HEK293 (cell line): ENCODE results near the gene C3orf20.

Source experiments
- CTCF ChIA-PET: fragments of 350-600 bp; formaldehyde crosslinking; extraction: SDS; loops from one replicate; lab custom pipeline; 2021; ENCODE audit warnings: antibody characterized with exemption; lab: Yijun Ruan, JAX
- POLR2A ChIA-PET: fragments of 300-600 bp; formaldehyde crosslinking; extraction: SDS; loops from one replicate; lab custom pipeline; 2020; ENCODE audit warnings: antibody characterized with exemption, inconsistent platforms; lab: Yijun Ruan, JAX
- H3K27ac ChIP-seq: fragments of 200-500 bp; sonication (Bioruptor generic); 2 replicates; pipeline ENCODE4 v1.5.1; 2014; ENCODE audit warnings: low read depth, low read length, control low read depth, inconsistent platforms; ENCODE audit errors: extremely low read depth
- H3K36me3 ChIP-seq, 2 experiments: fragments of 200-500 bp in 1 of 2; sonication (Bioruptor generic) in 1 of 2; 1 replicate in 1 of 2; 2 replicates in 1 of 2; pipeline ENCODE4 v1.5.1; 2014 to 2017; ENCODE audit warnings: inconsistent platforms in 2 of 2, low read length in 2 of 2; ENCODE audit not compliant: control insufficient read depth in 2 of 2, insufficient read depth in 1 of 2
- H3K4me1 ChIP-seq: fragments of 200-500 bp; sonication (Bioruptor generic); 2 replicates; pipeline ENCODE4 v1.5.1; 2014; ENCODE audit warnings: mild to moderate bottlenecking, low read length, inconsistent platforms; ENCODE audit not compliant: control insufficient read depth, insufficient read depth
- H3K4me3 ChIP-seq: 2 replicates; pipeline ENCODE4 v1.5.1; 2011; ENCODE audit warnings: low read depth, mild to moderate bottlenecking, control low read depth, low read length, moderate library complexity
- H3K9me3 ChIP-seq: fragments of 200-500 bp; sonication (Bioruptor generic); 2 replicates; pipeline ENCODE4 v1.5.1; 2014; ENCODE audit warnings: low read depth, low read length, inconsistent platforms; ENCODE audit not compliant: control insufficient read depth, insufficient read depth
- MEIS1 ChIP-seq: sonication (generic); formaldehyde crosslinking; IDR thresholded peaks from 2 replicates; pipeline ENCODE4 v1.8.1; 2022; ENCODE audit warnings: missing genetic modification reagents, mild to moderate bottlenecking, borderline replicate concordance
- OSR2 ChIP-seq: fragments of 450-650 bp; formaldehyde crosslinking; IDR thresholded peaks from 2 replicates; pipeline ENCODE4 v1.5.1; 2016; ENCODE audit warnings: missing biosample characterization, missing genetic modification characterization
- SALL2 ChIP-seq: fragments of 450-650 bp; formaldehyde crosslinking; IDR thresholded peaks from 2 replicates; pipeline ENCODE4 v1.5.0; 2017; ENCODE audit warnings: missing biosample characterization, mild to moderate bottlenecking, missing genetic modification characterization, borderline replicate concordance
- ZFHX2 ChIP-seq: fragments of 450-650 bp; formaldehyde crosslinking; conservative IDR thresholded peaks from 2 replicates; pipeline ENCODE4 v1.5.1; 2016; ENCODE audit warnings: missing biosample characterization, missing genetic modification characterization
- ZFP37 ChIP-seq: fragments of 450-650 bp; formaldehyde crosslinking; IDR thresholded peaks from 2 replicates; pipeline ENCODE4 v1.5.1; 2016; ENCODE audit warnings: missing biosample characterization, missing genetic modification characterization
- ZFP41 ChIP-seq: fragments of 450-650 bp; formaldehyde crosslinking; IDR thresholded peaks from 2 replicates; pipeline ENCODE4 v1.5.1; 2016; ENCODE audit warnings: missing biosample characterization, missing genetic modification characterization, borderline replicate concordance
- ZFP69B ChIP-seq: fragments of 450-650 bp; formaldehyde crosslinking; IDR thresholded peaks from 2 replicates; pipeline ENCODE4 v1.5.1; 2016; ENCODE audit warnings: missing biosample characterization, missing genetic modification characterization
- ZNF138 ChIP-seq: fragments of 450-650 bp; formaldehyde crosslinking; IDR thresholded peaks from 2 replicates; pipeline ENCODE4 v1.5.1; 2016; ENCODE audit warnings: missing biosample characterization, missing genetic modification characterization, borderline replicate concordance
- ZNF140 ChIP-seq: fragments of 450-650 bp; formaldehyde crosslinking; IDR thresholded peaks from 2 replicates; pipeline ENCODE4 v1.5.1; 2016; ENCODE audit warnings: missing biosample characterization, missing genetic modification characterization
- ZNF16 ChIP-seq: fragments of 450-650 bp; formaldehyde crosslinking; IDR thresholded peaks from 2 replicates; pipeline ENCODE4 v1.5.1; 2016; ENCODE audit warnings: low read depth, missing biosample characterization, missing genetic modification characterization
- ZNF324 ChIP-seq: fragments of 450-650 bp; formaldehyde crosslinking; IDR thresholded peaks from 2 replicates; pipeline ENCODE4 v1.5.1; 2016; ENCODE audit warnings: missing biosample characterization, missing genetic modification characterization
- ZNF394 ChIP-seq: fragments of 450-650 bp; formaldehyde crosslinking; IDR thresholded peaks from 2 replicates; pipeline ENCODE4 v1.5.1; 2016; ENCODE audit warnings: missing biosample characterization, missing genetic modification characterization, mild to moderate bottlenecking, moderate library complexity, borderline replicate concordance
- ZNF510 ChIP-seq: fragments of 450-650 bp; formaldehyde crosslinking; IDR thresholded peaks from 2 replicates; pipeline ENCODE4 v1.5.1; 2018; ENCODE audit warnings: mild to moderate bottlenecking, missing genetic modification characterization, missing biosample characterization; ENCODE audit not compliant: insufficient replicate concordance
- ZNF544 ChIP-seq: fragments of 450-650 bp; formaldehyde crosslinking; IDR thresholded peaks from 2 replicates; pipeline ENCODE4 v1.5.0; 2017; ENCODE audit warnings: missing biosample characterization, missing genetic modification characterization
- ZNF549 ChIP-seq: fragments of 450-650 bp; IDR thresholded peaks from 2 replicates; pipeline ENCODE4 v1.5.1; 2018; ENCODE audit warnings: missing biosample characterization, missing genetic modification characterization, mild to moderate bottlenecking, inconsistent platforms, moderate library complexity
- ZNF560 ChIP-seq: fragments of 450-650 bp; formaldehyde crosslinking; IDR thresholded peaks from 2 replicates; pipeline ENCODE4 v1.5.1; 2017; ENCODE audit warnings: missing biosample characterization, missing genetic modification characterization, borderline replicate concordance
- TF ChIP-seq, protein P1 (sequence below): fragments of 450-650 bp; formaldehyde crosslinking; IDR thresholded peaks from 2 replicates; pipeline ENCODE4 v1.5.1; 2016; ENCODE audit warnings: missing biosample characterization, missing genetic modification characterization, low read depth
- TF ChIP-seq, protein P2 (sequence below): fragments of 450-650 bp; formaldehyde crosslinking; IDR thresholded peaks from 2 replicates; pipeline ENCODE4 v1.5.1; 2016; ENCODE audit warnings: missing biosample characterization, missing genetic modification characterization
- TF ChIP-seq, protein P3 (sequence below): fragments of 450-650 bp; formaldehyde crosslinking; IDR thresholded peaks from 2 replicates; pipeline ENCODE4 v1.5.1; 2016; ENCODE audit warnings: missing biosample characterization, missing genetic modification characterization
- TF ChIP-seq, protein P4 (sequence below): fragments of 450-650 bp; formaldehyde crosslinking; IDR thresholded peaks from 2 replicates; pipeline ENCODE4 v1.5.1; 2016; ENCODE audit warnings: missing biosample characterization, missing genetic modification characterization

C3orf20 gene

DNA sequence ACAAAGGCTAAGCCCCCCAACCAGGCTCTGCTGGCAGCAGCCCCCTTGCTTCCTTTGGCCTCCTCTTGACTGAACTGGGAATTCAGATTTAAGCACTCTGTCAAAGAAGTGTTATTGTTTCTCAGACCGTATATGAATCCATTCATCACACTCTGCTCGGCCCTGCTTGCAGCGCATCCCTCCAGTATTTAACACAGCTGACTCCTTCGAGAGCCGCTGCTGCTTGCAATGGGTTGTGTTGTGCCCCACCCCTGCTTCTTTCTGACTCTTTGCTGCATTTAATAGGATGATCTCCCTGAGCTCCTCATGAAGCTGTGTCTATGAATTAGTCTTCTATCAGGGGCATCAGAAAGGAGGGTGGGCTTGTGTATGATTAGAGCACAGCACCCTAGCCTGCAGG lies 31.2 kb downstream of the C3orf20 start (continued):
- no peak for TF ChIP-seq ZFP37 (tag by site-specific recombination)
- no peak for TF ChIP-seq ZFHX2 (tag by site-specific recombination)
- TF ChIP-seq, protein P1, sequence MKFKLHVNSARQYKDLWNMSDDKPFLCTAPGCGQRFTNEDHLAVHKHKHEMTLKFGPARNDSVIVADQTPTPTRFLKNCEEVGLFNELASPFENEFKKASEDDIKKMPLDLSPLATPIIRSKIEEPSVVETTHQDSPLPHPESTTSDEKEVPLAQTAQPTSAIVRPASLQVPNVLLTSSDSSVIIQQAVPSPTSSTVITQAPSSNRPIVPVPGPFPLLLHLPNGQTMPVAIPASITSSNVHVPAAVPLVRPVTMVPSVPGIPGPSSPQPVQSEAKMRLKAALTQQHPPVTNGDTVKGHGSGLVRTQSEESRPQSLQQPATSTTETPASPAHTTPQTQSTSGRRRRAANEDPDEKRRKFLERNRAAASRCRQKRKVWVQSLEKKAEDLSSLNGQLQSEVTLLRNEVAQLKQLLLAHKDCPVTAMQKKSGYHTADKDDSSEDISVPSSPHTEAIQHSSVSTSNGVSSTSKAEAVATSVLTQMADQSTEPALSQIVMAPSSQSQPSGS (tag by site-specific recombination) = no peak
- no peak for TF ChIP-seq ZFP41 (tag by site-specific recombination)
- TF ChIP-seq, protein P2, sequence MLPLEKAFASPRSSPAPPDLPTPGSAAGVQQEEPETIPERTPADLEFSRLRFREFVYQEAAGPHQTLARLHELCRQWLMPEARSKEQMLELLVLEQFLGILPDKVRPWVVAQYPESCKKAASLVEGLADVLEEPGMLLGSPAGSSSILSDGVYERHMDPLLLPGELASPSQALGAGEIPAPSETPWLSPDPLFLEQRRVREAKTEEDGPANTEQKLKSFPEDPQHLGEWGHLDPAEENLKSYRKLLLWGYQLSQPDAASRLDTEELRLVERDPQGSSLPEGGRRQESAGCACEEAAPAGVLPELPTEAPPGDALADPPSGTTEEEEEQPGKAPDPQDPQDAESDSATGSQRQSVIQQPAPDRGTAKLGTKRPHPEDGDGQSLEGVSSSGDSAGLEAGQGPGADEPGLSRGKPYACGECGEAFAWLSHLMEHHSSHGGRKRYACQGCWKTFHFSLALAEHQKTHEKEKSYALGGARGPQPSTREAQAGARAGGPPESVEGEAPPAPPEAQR (tag by site-specific recombination) = no peak
- TF ChIP-seq, all 188 proteins: peak for 0

DNA sequence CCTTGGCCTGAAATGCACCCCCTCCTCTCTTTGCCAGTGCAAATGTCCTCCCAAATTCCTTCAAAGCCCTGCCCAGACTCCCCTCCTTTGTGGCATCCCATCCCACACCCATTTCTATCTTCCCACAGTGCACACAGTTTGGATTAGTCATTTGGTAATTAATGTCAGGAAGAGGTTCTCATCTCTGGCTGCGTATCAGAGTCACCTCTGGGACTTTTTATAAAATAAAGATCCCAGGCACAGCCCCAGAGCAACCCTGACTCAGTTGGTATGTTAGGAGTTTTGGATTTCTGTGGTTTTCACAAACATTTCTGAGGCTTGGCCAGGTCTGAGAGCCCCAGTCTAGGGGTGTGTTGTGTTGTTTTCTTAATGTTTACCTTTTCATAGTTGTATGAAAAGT lies 41.6 kb downstream of the C3orf20 start:
- TF ChIP-seq, protein P2 (tag by site-specific recombination) = no peak
- TF ChIP-seq ZFP69B (tag by site-specific recombination) (no peak), ZFHX2 (tag by site-specific recombination) (0 out of 2 replicates have a peak, but pooled peaks have one; percentile 20), ZNF544 (tag by site-specific recombination) (no peak), ZNF324 (tag by site-specific recombination) (no peak)
- no peaks in the 10 kb centered on the region for H3K9me3 ChIP-seq
- ChIA-PET POLR2A (no interaction called here), CTCF (interaction anchor here (0.7 kb wide), 1 partner anchor 45 kb away, joined by 4 read pairs; no protein-coding TSS in a partner anchor)
- no peak overlapping the region for H3K4me3 ChIP-seq
- no peak overlapping the region for H3K27ac ChIP-seq
- no peaks in the 10 kb centered on the region for H3K4me1 ChIP-seq
- peaks cover 0 to 1% of the 10 kb centered on the region in 2 experiments; a peak in 1 of 3 replicates for H3K36me3 ChIP-seq

DNA sequence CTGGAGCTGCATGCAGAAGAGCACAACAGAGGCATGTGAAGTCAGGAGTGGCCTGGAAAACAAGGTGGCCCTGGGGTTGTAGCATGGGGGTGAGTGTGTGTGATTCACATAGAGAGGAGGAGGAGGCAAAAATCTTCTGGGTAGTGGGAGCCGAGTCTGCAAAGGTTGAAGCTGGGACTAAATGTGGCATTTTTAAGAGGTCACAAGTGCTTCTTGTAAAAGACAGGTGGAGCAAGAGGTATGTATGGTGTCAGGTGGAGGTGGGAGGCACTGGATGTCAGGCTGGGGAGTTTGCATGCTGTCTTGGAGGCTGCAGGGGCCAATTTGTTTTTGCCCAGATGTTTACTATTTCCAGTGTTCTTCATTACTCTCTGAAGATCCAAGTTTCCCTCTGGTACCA lies 42.4 kb downstream of the C3orf20 start:
- POLR2A ChIA-PET = no interaction called here

More for the DNA sequence above, 42.4 kb downstream of the C3orf20 start:
- Histone ChIP-seq H3K4me3 (no peak overlapping the region), H3K9me3 (no peaks in the 10 kb centered on the region), H3K36me3 (peaks cover 0 to 3% of the 10 kb centered on the region in 2 experiments; a peak in 1 of 3 replicates), H3K4me1 (no peaks in the 10 kb centered on the region)
- CTCF ChIA-PET = interaction anchor here (0.7 kb wide), 1 partner anchor 46 kb away, joined by 4 read pairs; no protein-coding TSS in a partner anchor
- TF ChIP-seq ZNF16 (tag by site-specific recombination) = no peak
- TF ChIP-seq ZNF560 (tag by site-specific recombination) = no peak
- no peak for TF ChIP-seq ZNF394 (tag by site-specific recombination)
- TF ChIP-seq, protein P3, sequence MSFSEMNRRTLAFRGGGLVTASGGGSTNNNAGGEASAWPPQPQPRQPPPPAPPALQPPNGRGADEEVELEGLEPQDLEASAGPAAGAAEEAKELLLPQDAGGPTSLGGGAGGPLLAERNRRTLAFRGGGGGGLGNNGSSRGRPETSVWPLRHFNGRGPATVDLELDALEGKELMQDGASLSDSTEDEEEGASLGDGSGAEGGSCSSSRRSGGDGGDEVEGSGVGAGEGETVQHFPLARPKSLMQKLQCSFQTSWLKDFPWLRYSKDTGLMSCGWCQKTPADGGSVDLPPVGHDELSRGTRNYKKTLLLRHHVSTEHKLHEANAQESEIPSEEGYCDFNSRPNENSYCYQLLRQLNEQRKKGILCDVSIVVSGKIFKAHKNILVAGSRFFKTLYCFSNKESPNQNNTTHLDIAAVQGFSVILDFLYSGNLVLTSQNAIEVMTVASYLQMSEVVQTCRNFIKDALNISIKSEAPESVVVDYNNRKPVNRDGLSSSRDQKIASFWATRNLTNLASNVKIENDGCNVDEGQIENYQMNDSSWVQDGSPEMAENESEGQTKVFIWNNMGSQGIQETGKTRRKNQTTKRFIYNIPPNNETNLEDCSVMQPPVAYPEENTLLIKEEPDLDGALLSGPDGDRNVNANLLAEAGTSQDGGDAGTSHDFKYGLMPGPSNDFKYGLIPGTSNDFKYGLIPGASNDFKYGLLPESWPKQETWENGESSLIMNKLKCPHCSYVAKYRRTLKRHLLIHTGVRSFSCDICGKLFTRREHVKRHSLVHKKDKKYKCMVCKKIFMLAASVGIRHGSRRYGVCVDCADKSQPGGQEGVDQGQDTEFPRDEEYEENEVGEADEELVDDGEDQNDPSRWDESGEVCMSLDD (tag by site-specific recombination) = no peak
- TF ChIP-seq MEIS1 (CRISPR knock-in tag) = no peak
- TF ChIP-seq OSR2 (tag by site-specific recombination) = no peak
- no peak for TF ChIP-seq ZNF510 (tag by site-specific recombination)
- TF ChIP-seq ZNF140 (tag by site-specific recombination) = no peak
- no peak for TF ChIP-seq ZNF138
- no peak for TF ChIP-seq ZNF549 (tag by site-specific recombination)
- TF ChIP-seq, protein P4, sequence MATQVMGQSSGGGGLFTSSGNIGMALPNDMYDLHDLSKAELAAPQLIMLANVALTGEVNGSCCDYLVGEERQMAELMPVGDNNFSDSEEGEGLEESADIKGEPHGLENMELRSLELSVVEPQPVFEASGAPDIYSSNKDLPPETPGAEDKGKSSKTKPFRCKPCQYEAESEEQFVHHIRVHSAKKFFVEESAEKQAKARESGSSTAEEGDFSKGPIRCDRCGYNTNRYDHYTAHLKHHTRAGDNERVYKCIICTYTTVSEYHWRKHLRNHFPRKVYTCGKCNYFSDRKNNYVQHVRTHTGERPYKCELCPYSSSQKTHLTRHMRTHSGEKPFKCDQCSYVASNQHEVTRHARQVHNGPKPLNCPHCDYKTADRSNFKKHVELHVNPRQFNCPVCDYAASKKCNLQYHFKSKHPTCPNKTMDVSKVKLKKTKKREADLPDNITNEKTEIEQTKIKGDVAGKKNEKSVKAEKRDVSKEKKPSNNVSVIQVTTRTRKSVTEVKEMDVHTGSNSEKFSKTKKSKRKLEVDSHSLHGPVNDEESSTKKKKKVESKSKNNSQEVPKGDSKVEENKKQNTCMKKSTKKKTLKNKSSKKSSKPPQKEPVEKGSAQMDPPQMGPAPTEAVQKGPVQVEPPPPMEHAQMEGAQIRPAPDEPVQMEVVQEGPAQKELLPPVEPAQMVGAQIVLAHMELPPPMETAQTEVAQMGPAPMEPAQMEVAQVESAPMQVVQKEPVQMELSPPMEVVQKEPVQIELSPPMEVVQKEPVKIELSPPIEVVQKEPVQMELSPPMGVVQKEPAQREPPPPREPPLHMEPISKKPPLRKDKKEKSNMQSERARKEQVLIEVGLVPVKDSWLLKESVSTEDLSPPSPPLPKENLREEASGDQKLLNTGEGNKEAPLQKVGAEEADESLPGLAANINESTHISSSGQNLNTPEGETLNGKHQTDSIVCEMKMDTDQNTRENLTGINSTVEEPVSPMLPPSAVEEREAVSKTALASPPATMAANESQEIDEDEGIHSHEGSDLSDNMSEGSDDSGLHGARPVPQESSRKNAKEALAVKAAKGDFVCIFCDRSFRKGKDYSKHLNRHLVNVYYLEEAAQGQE (tag by site-specific recombination) = no peak
- TF ChIP-seq ZFP37 (tag by site-specific recombination) = no peak
- no peak for TF ChIP-seq SALL2 (tag by site-specific recombination)
- TF ChIP-seq, all 188 proteins: peak for 0
- no peak overlapping the region for H3K27ac ChIP-seq
